HCT116 (cell line): ENCODE measurements around the gene ENTHD1. TPM values are rescaled to one million over a fixed set of nuclear protein-coding genes. Genes with fewer than 3 reads are reported as not detected.

Experiments
- ATAC-seq: fragments of 200-7000 bp; cut with Tn5 transposase; 2 replicates; pipeline ENCODE4 v1.9.1; 2020; ENCODE audit warnings: mild to moderate bottlenecking, moderate library complexity
- BruUV-seq: library from RNA; stranded (reverse); fragments of 400-500 nt; replicated peaks from 2 replicates; lab custom pipeline; 2021; lab: Mats Ljungman, UMichigan
- CTCF ChIA-PET: fragments of 300-600 bp; sonication (Branson Sonifier 250); formaldehyde crosslinking; loops from one replicate; lab custom pipeline; 2021; ENCODE audit warnings: antibody characterized with exemption; lab: Charles Lee
- POLR2A ChIA-PET: fragments of 300-600, 350-600 bp; sonication (Branson Sonifier 250); formaldehyde crosslinking; loops from one replicate; lab custom pipeline; 2021; ENCODE audit warnings: antibody characterized with exemption; lab: Charles Lee
- RAD21 ChIA-PET, 2 experiments: fragments of 300-600 bp; sonication (Branson Sonifier 250); formaldehyde crosslinking; loops; one replicate each; lab custom pipeline; 2023; ENCODE audit warnings: low total read pairs in 2 of 2; ENCODE audit not compliant: uncharacterized antibody in 2 of 2, unreplicated experiment in 2 of 2, low non-redundant PET in 1 of 2; lab: Charles Lee
- DNase-seq: peaks from one replicate; pipeline ENCODE4 v3.0.0-alpha.2; 2010; ENCODE audit warnings: low read depth, low spot score
- H2AFZ ChIP-seq: fragments of 200-600 bp; shearing (Covaris generic), sonication (generic); 2 replicates; pipeline ENCODE4 v1.6.1; 2017; ENCODE audit warnings: low read depth, mixed run types, mixed read lengths, antibody characterized with exemption, low read length; ENCODE audit not compliant: poor library complexity, severe bottlenecking
- H3K27ac ChIP-seq: 2 replicates; pipeline ENCODE4 v1.5.1; 2012; ENCODE audit warnings: low read depth, low read length
- H3K27me3 ChIP-seq: fragments of 200-600 bp; sonication (generic); 2 replicates; pipeline ENCODE4 v1.6.1; 2016; ENCODE audit warnings: mixed run types, low read length, mixed read lengths; ENCODE audit not compliant: insufficient read depth
- H3K36me3 ChIP-seq, 2 experiments: fragments of 200-500 bp in 1 of 2; fragments of 200-600 bp in 1 of 2; sonication (Bioruptor generic) in 1 of 2; sonication (generic) in 1 of 2; 2 replicates each; pipeline versions ENCODE4 v1.5.1 to v1.6.1; 2014 to 2016; ENCODE audit warnings: low read length in 2 of 2, inconsistent platforms in 1 of 2, mixed read lengths in 1 of 2, mixed run types in 1 of 2; ENCODE audit not compliant: insufficient read depth in 2 of 2, control insufficient read depth in 1 of 2
- H3K4me1 ChIP-seq, 2 experiments: fragments of 200-600 bp in 1 of 2; sonication (generic) in 1 of 2; 2 replicates each; pipeline versions ENCODE4 v1.5.1 to v1.6.1; 2012 to 2017; ENCODE audit warnings: low read length in 2 of 2, inconsistent platforms in 1 of 2, mild to moderate bottlenecking in 1 of 2, mixed read lengths in 1 of 2, mixed run types in 1 of 2, moderate library complexity in 1 of 2; ENCODE audit not compliant: insufficient read depth in 2 of 2, control insufficient read depth in 1 of 2
- H3K4me2 ChIP-seq: fragments of 200-600 bp; sonication (generic); 2 replicates; pipeline ENCODE4 v1.6.1; 2017; ENCODE audit warnings: mixed run types, low read length, mixed read lengths
- H3K4me3 ChIP-seq, 2 experiments: fragments of 200-600 bp in 1 of 2; sonication (generic) in 1 of 2; replicated peaks in 1 of 2; 2 replicates each; pipeline ENCODE4 v1.5.1; 2011 to 2016; ENCODE audit warnings: low read length in 2 of 2, control low read depth in 1 of 2, low read depth in 1 of 2, mild to moderate bottlenecking in 1 of 2, mixed read lengths in 1 of 2, mixed run types in 1 of 2
- H3K79me2 ChIP-seq: fragments of 200-600 bp; sonication (generic); 2 replicates; pipeline ENCODE4 v1.6.1; 2017; ENCODE audit warnings: mild to moderate bottlenecking, mixed run types, low read length, moderate library complexity, mixed read lengths; ENCODE audit not compliant: insufficient read depth
- H3K9ac ChIP-seq: fragments of 200-600 bp; sonication (generic); 2 replicates; pipeline ENCODE4 v1.6.1; 2016; ENCODE audit warnings: low read length, mixed read lengths
- H3K9me2 ChIP-seq: fragments of 200-600 bp; sonication (generic), shearing (Covaris generic); 2 replicates; pipeline ENCODE4 v1.6.1; 2017; ENCODE audit warnings: mixed run types, mild to moderate bottlenecking, moderate library complexity; ENCODE audit not compliant: insufficient read depth
- H3K9me3 ChIP-seq, 2 experiments: fragments of 200-500 bp in 1 of 2; fragments of 200-600 bp in 1 of 2; sonication (Bioruptor generic) in 1 of 2; sonication (generic) in 1 of 2; 2 replicates each; pipeline ENCODE4 v1.6.1; 2014 to 2017; ENCODE audit warnings: low read length in 2 of 2, mixed read lengths in 2 of 2, inconsistent platforms in 1 of 2, low read depth in 1 of 2, mild to moderate bottlenecking in 1 of 2, mixed run types in 1 of 2, moderate library complexity in 1 of 2; ENCODE audit not compliant: control insufficient read depth in 1 of 2, insufficient read depth in 1 of 2
- H4K20me1 ChIP-seq: fragments of 200-600 bp; sonication (generic), shearing (Covaris generic); 2 replicates; pipeline ENCODE4 v1.6.1; 2017; ENCODE audit warnings: mixed run types, mild to moderate bottlenecking, moderate library complexity; ENCODE audit not compliant: insufficient read depth
- ATF3 ChIP-seq: IDR thresholded peaks from 2 replicates; pipeline ENCODE4 v1.6.1; 2012
- CBX3 ChIP-seq: IDR thresholded peaks from 2 replicates; pipeline ENCODE4 v1.6.1; 2012; ENCODE audit warnings: low read depth
- CEBPB ChIP-seq: IDR thresholded peaks from 2 replicates; pipeline ENCODE4 v1.6.1; 2012; ENCODE audit warnings: low read depth
- CTCF ChIP-seq, 3 experiments: fragments of 200-600 bp in 1 of 3; sonication (generic) in 1 of 3; IDR thresholded peaks in 2 of 3; conservative IDR thresholded peaks in 1 of 3; 2 replicates each; pipeline ENCODE4 v1.5.1; 2012 to 2017; ENCODE audit warnings: low read depth in 2 of 3, low read length in 2 of 3, antibody characterized with exemption in 1 of 3, borderline replicate concordance in 1 of 3, control low read depth in 1 of 3, mild to moderate bottlenecking in 1 of 3, mixed read lengths in 1 of 3, mixed run types in 1 of 3, moderate library complexity in 1 of 3; ENCODE audit not compliant: insufficient read depth in 1 of 3
- EGR1 ChIP-seq: IDR thresholded peaks from 2 replicates; pipeline ENCODE4 v1.6.1; 2012; ENCODE audit warnings: low read depth
- EZH2 ChIP-seq: fragments of 200-600 bp; sonication (generic); IDR thresholded peaks from 2 replicates; pipeline ENCODE4 v1.6.1; 2017; ENCODE audit warnings: antibody characterized with exemption, mixed run types
- JUND ChIP-seq: IDR thresholded peaks from 2 replicates; pipeline ENCODE4 v1.6.1; 2012
- MAX ChIP-seq: IDR thresholded peaks from 2 replicates; pipeline ENCODE4 v1.6.1; 2012
- POLR2A ChIP-seq: IDR thresholded peaks from 2 replicates; pipeline ENCODE4 v1.7.0; 2011; ENCODE audit warnings: borderline replicate concordance; ENCODE audit not compliant: insufficient read depth, insufficient read length; ENCODE audit errors: extremely low read depth
- POLR2AphosphoS5 ChIP-seq: IDR thresholded peaks from 2 replicates; pipeline ENCODE4 v1.6.1; 2011; ENCODE audit warnings: mild to moderate bottlenecking, low read depth, low read length, moderate library complexity
- SP1 ChIP-seq: IDR thresholded peaks from 2 replicates; pipeline ENCODE4 v1.6.1; 2012; ENCODE audit warnings: low read depth
- SRF ChIP-seq: IDR thresholded peaks from 2 replicates; pipeline ENCODE4 v1.6.1; 2012; ENCODE audit warnings: low read depth
- TCF7L2 ChIP-seq: IDR thresholded peaks from 2 replicates; pipeline ENCODE4 v1.7.0; 2011; ENCODE audit warnings: borderline replicate concordance, inconsistent platforms; ENCODE audit not compliant: insufficient read depth, insufficient read length; ENCODE audit errors: extremely low read depth
- ZBTB33 ChIP-seq: IDR thresholded peaks from 2 replicates; pipeline ENCODE4 v1.6.1; 2011; ENCODE audit warnings: mild to moderate bottlenecking, low read length, moderate library complexity; ENCODE audit not compliant: insufficient replicate concordance; ENCODE audit errors: extremely low read depth
- ZFX ChIP-seq: fragments of 450-650 bp; IDR thresholded peaks from 2 replicates; pipeline ENCODE4 v1.6.1; 2017
- intact Hi-C: fragments of 100-400 bp; cut with micrococcal nuclease; formaldehyde crosslinking; loops from 2 replicates; pipeline ENCODE4 v1.10.0; 2022
- total RNA-seq: library from RNA; stranded (reverse); gene quantifications from one replicate; pipeline ENCODE4 v1.2.1, GENCODE V29; 2021; ENCODE audit not compliant: unreplicated experiment

Gene ENTHD1
- total RNA-seq, 1 experiment from 2014 or later, result not detected

- H2AFZ ChIP-seq, result no peak overlapping the region
- no peak for ATAC-seq
- DNase-seq, result no peak
- no peak overlapping the region for H3K4me2 ChIP-seq
- no peaks in the 10 kb centered on the region for H3K79me2 ChIP-seq
- no peaks in the 10 kb centered on the region for H3K36me3 ChIP-seq
- no peak overlapping the region for H3K4me3 ChIP-seq
- H4K20me1 ChIP-seq, result no peaks in the 10 kb centered on the region
- CTCF ChIA-PET, result no interaction called here
- BruUV-seq, result no TSS peak
- TF ChIP-seq EGR1 (no peak), SP1 (no peak), POLR2A (no peak), EZH2 (no peak), JUND (no peak), CTCF (IDR thresholded peaks at IDR 0.05 in 2 of 3, conservative IDR thresholded peaks at IDR 0.05 in 1 of 3; ENCODE audit: borderline replicate concordance in 1 of 3, insufficient read depth in 1 of 3, low read depth in 2 of 3, low read length in 2 of 3) (no peak), CBX3 (no peak), ZFX (no peak), MAX (no peak), ZBTB33 (no peak), TCF7L2 (no peak), CEBPB (no peak), ATF3 (no peak), POLR2AphosphoS5 (no peak), SRF (no peak)
- TF ChIP-seq, all 23 proteins: peak for 0
- H3K27ac ChIP-seq, result no peak overlapping the region
- no peaks in the 10 kb centered on the region for H3K9me3 ChIP-seq
- ChIA-PET POLR2A (no interaction called here), RAD21 (no interaction called here)
- H3K9ac ChIP-seq, result no peak overlapping the region
- H3K4me1 ChIP-seq, result no peaks in the 10 kb centered on the region
- peaks cover 17% of the 10 kb centered on the region; the same call in 1 of the 2 replicates for H3K27me3 ChIP-seq
- intact Hi-C loops, result no loop called here
- H3K9me2 ChIP-seq, result no peaks in the 10 kb centered on the region
These were observed 103.8 kb downstream of the ENTHD1 start for GRCh38 chr22:39789788-39790187.
